PC-9 (cell line): ENCODE measurements around the gene ATP6V1G2. TPM values are rescaled to one million over a fixed set of nuclear protein-coding genes. Genes with fewer than 3 reads are reported as not detected.

Experiments used
- BruUV-seq: library from RNA; stranded (reverse); fragments of 400-500 nt; replicated peaks from 2 replicates; lab custom pipeline; 2021; lab: Mats Ljungman, UMichigan
- CTCF ChIA-PET: fragments of 300-600 bp; sonication (Branson Sonifier 250); formaldehyde crosslinking; loops from one replicate; lab custom pipeline; 2022; ENCODE audit warnings: antibody characterized with exemption; lab: Charles Lee
- POLR2A ChIA-PET: fragments of 300-600 bp; sonication (Branson Sonifier 250); formaldehyde crosslinking; loops from one replicate; lab custom pipeline; 2022; ENCODE audit warnings: antibody characterized with exemption; ENCODE audit not compliant: unreplicated experiment; lab: Charles Lee
- DNase-seq, 2 experiments: peaks; one replicate each; pipeline versions ENCODE4 v3.0.0 to v3.0.0-alpha.2; 2015 to 2022; ENCODE audit warnings: mixed read lengths in 1 of 2
- H2AFZ ChIP-seq: fragments of 200-600 bp; sonication (generic); 2 replicates; pipeline ENCODE4 v1.8.1; 2017; ENCODE audit warnings: antibody characterized with exemption
- H3F3A ChIP-seq: fragments of 200-600 bp; sonication (generic); 2 replicates; pipeline ENCODE4 v1.8.1; 2017; ENCODE audit warnings: antibody characterized with exemption, mild to moderate bottlenecking, low read depth; ENCODE audit not compliant: insufficient read depth
- H3K27ac ChIP-seq: fragments of 200-600 bp; sonication (generic); 2 replicates; pipeline ENCODE4 v1.6.1; 2016; ENCODE audit warnings: mixed run types
- H3K27me3 ChIP-seq: fragments of 200-600 bp; sonication (generic); 2 replicates; pipeline ENCODE4 v1.6.1; 2016; ENCODE audit warnings: low read depth, mixed run types; ENCODE audit not compliant: insufficient read depth
- H3K36me3 ChIP-seq: fragments of 200-600 bp; sonication (generic); 2 replicates; pipeline ENCODE4 v1.6.1; 2016; ENCODE audit warnings: low read depth, mixed run types
- H3K4me1 ChIP-seq: fragments of 200-600 bp; sonication (generic); replicated peaks from 2 replicates; pipeline ENCODE4 v1.6.1; 2016; ENCODE audit warnings: mixed run types; ENCODE audit not compliant: insufficient read depth
- H3K4me2 ChIP-seq: fragments of 200-600 bp; sonication (generic); 2 replicates; pipeline ENCODE4 v1.6.1; 2017; ENCODE audit warnings: mixed run types
- H3K4me3 ChIP-seq: fragments of 200-600 bp; sonication (generic); 2 replicates; pipeline ENCODE4 v1.6.1; 2016; ENCODE audit warnings: mixed run types
- H3K79me2 ChIP-seq: fragments of 200-600 bp; sonication (generic); 2 replicates; pipeline ENCODE4 v1.6.1; 2017; ENCODE audit warnings: low read depth, mixed run types
- H3K9me2 ChIP-seq: fragments of 200-600 bp; sonication (generic); 2 replicates; pipeline ENCODE4 v1.8.1; 2017; ENCODE audit warnings: mild to moderate bottlenecking; ENCODE audit not compliant: insufficient read depth
- H3K9me3 ChIP-seq: fragments of 200-600 bp; sonication (generic); 2 replicates; pipeline ENCODE4 v1.8.1; 2016; ENCODE audit warnings: low read depth; ENCODE audit not compliant: insufficient read depth
- H4K20me1 ChIP-seq: fragments of 200-600 bp; sonication (generic); 2 replicates; pipeline ENCODE4 v1.8.1; 2017; ENCODE audit not compliant: insufficient read depth
- EZH2 ChIP-seq: fragments of 200-600 bp; sonication (generic); IDR thresholded peaks from 2 replicates; pipeline ENCODE4 v1.8.0; 2017; ENCODE audit warnings: antibody characterized with exemption, low read depth
- intact Hi-C: fragments of 100-400 bp; cut with micrococcal nuclease; formaldehyde crosslinking; loops from one replicate; pipeline ENCODE4 v1.10.0; 2022; ENCODE audit not compliant: unreplicated experiment
- total RNA-seq: library from RNA; stranded (reverse); gene quantifications from 2 replicates; pipeline ENCODE4 v1.2.3, GENCODE V29; 2021
- TF ChIP-seq, protein P1 (sequence below): fragments of 200-600 bp; sonication (generic); conservative IDR thresholded peaks from 2 replicates; pipeline ENCODE4 v1.6.1; 2017; ENCODE audit warnings: mixed run types, antibody characterized with exemption, mild to moderate bottlenecking, moderate library complexity

Gene ATP6V1G2
- total RNA-seq, 1 experiment from 2014 or later = 1.8 TPM

DNA sequence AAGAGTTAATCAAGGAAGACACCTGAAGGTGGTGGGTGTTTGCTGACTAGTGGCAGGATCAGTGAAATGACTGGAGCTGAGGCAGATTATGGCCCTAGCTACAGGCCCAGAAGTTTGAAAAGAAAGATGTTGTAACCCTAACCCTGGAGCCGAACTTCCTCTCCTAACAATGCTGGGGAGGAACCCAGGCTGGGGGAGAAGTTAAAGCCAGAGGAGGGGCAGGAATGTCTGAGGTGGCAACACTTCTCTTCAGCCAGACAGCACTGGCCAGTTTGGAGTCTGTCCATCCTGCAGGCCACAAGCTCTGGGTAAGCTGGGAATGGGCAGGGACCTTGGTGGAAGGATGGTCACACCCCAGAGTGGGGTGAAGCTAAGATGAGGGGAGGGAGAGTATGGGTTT lies 39.6 kb upstream of the ATP6V1G2 start, which contains the start of gene LST1:
Gene LST1 (plus strand): TSS at position 270 of the 400 bp plus-strand sequence. CDS start 1,023 bp downstream, outside the sequence.
- BruUV-seq = no TSS peak
- H3K27me3 ChIP-seq = no peaks in the 10 kb centered on the region
- intact Hi-C loops = no loop called here
- no peaks in the 10 kb centered on the region for H3F3A ChIP-seq
- H3K9me2 ChIP-seq = no peaks in the 10 kb centered on the region
- H3K4me2 ChIP-seq = no peak within 1 kb of the TSS
- CTCF ChIA-PET = interaction anchor here (1.1 kb wide), 1 partner anchor 13 kb away, joined by 3 read pairs; no protein-coding TSS in a partner anchor
- POLR2A ChIA-PET = no interaction called here
- H3K9me3 ChIP-seq = no peaks in the 10 kb centered on the region
- no peak within 1 kb of the TSS for H3K27ac ChIP-seq
- no peaks in the 10 kb centered on the region for H4K20me1 ChIP-seq
- no peak for DNase-seq
- no peak within 1 kb of the TSS for H3K4me3 ChIP-seq
- H2AFZ ChIP-seq = no peak within 1 kb of the TSS
- no peaks in the 10 kb centered on the region for H3K4me1 ChIP-seq
- no peaks in the 10 kb centered on the region for H3K36me3 ChIP-seq
- no peak for TF ChIP-seq EZH2
- TF ChIP-seq, protein P1, sequence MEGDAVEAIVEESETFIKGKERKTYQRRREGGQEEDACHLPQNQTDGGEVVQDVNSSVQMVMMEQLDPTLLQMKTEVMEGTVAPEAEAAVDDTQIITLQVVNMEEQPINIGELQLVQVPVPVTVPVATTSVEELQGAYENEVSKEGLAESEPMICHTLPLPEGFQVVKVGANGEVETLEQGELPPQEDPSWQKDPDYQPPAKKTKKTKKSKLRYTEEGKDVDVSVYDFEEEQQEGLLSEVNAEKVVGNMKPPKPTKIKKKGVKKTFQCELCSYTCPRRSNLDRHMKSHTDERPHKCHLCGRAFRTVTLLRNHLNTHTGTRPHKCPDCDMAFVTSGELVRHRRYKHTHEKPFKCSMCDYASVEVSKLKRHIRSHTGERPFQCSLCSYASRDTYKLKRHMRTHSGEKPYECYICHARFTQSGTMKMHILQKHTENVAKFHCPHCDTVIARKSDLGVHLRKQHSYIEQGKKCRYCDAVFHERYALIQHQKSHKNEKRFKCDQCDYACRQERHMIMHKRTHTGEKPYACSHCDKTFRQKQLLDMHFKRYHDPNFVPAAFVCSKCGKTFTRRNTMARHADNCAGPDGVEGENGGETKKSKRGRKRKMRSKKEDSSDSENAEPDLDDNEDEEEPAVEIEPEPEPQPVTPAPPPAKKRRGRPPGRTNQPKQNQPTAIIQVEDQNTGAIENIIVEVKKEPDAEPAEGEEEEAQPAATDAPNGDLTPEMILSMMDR = no peak
- H3K79me2 ChIP-seq = no peaks in the 10 kb centered on the region

DNA sequence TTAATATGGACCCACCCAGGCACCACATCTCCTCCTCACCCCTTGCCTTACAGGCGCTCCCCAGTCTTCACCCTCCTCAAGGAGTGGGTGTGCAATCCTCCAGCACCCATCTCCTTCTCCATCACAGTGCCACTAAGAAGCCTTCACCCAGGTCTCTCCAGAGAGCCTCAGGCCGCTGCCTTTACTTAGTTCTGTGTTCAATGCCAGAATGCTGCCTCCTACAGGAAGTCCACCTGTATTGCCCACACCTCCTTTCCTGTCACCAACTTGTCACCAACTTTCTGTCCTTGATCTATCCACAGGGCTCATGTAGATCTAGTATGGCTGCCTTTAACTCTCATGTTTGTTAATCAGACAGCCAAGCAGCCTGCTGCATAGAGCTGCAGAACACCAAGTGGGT lies 39.1 kb upstream of the ATP6V1G2 start:
- Histone ChIP-seq H3K79me2 (no peaks in the 10 kb centered on the region), H3K27ac (no peak overlapping the region), H4K20me1 (no peaks in the 10 kb centered on the region), H3K4me2 (no peak overlapping the region), H2AFZ (no peak overlapping the region), H3F3A (no peaks in the 10 kb centered on the region), H3K4me1 (no peaks in the 10 kb centered on the region), H3K4me3 (no peak overlapping the region), H3K27me3 (no peaks in the 10 kb centered on the region), H3K9me3 (no peaks in the 10 kb centered on the region), H3K9me2 (no peaks in the 10 kb centered on the region), H3K36me3 (no peaks in the 10 kb centered on the region)
- TF ChIP-seq EZH2 = no peak
- TF ChIP-seq, protein P1 = peak; percentile 60
- no TSS peak for BruUV-seq
- ChIA-PET CTCF (no interaction called here), POLR2A (no interaction called here)
- intact Hi-C loops = no loop called here
- DNase-seq = no peak

DNA sequence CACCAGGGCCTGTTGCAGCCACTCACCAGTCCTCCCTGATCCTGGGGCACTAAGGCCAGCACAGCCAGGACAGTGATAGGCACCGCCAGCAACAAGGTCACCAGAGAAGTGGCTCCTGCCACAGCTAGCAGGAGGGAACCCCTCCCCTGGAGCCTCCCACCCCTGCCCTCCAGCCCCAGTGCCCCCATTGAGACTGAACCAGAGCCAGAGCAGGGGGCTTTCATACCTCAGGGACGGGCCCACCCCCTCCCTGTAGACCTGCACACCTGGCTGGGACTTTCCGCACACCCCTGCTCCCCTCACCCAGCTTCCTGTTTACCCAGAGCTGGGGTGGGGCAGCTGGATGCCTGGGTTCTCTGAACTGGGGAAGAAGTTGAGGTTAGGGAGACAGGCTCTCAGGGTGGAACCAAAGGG lies 35.8 kb upstream of the ATP6V1G2 start, which contains the start of gene LTB:
Gene LTB (minus strand): TSS at position 195 of the 414 bp plus-strand sequence. CDS start 7 bp downstream, at position 188.
- Histone ChIP-seq H3K36me3 (no peaks in the 10 kb centered on the region), H4K20me1 (no peaks in the 10 kb centered on the region), H3F3A (peaks cover 5% of the 10 kb centered on the region; the same call in 1 of the 2 replicates), H3K9me2 (no peaks in the 10 kb centered on the region), H3K27me3 (no peaks in the 10 kb centered on the region), H3K79me2 (no peaks in the 10 kb centered on the region), H3K4me2 (peak within 1 kb of the TSS; percentile 91), H3K4me3 (peak within 1 kb of the TSS; percentile 71), H2AFZ (peak within 1 kb of the TSS; percentile 99), H3K27ac (no peak within 1 kb of the TSS), H3K4me1 (0 out of 2 replicates have a peak, but pooled peaks cover 5% of the 10 kb centered on the region), H3K9me3 (no peaks in the 10 kb centered on the region)
- no peak for DNase-seq
- ChIA-PET POLR2A (interaction anchor here (0.6 to 1.2 kb wide), 2 partner anchors 28 to 219 kb away, joined by 4 to 7 read pairs; no protein-coding TSS in a partner anchor), CTCF (interaction anchor here (1.0 kb wide), 1 partner anchor 17 kb away, joined by 3 read pairs; no protein-coding TSS in a partner anchor)
- intact Hi-C loops = no loop called here
- TF ChIP-seq, protein P1 = no peak
- TF ChIP-seq EZH2 = no peak
- no TSS peak for BruUV-seq
